Adrenal gland (tissue), 5 donors: Measurements from ENCODE around the gene ESAM.

ENCODE experiments used
- CTCF ChIP-seq, 6 experiments: fragments of 450-650 bp in 4 of 6; fragments of 200-600 bp in 2 of 6; sonication (generic) in 1 of 6; IDR thresholded peaks; 1 replicate in 5 of 6; 2 replicates in 1 of 6; pipeline versions ENCODE4 v1.5.1 to v1.8.0; 2016 to 2021; ENCODE audit warnings: antibody characterized with exemption in 6 of 6, mild to moderate bottlenecking in 2 of 6, moderate library complexity in 1 of 6
- POLR2A ChIP-seq, 2 donors: fragments of 450-650 bp; IDR thresholded peaks; one replicate each; pipeline ENCODE4 v1.6.1; 2017; ENCODE audit warnings: antibody characterized with exemption in 2 of 2, mild to moderate bottlenecking in 2 of 2, moderate library complexity in 1 of 2
- donor health status: DM: no; HTN: no; CAD: no.

GRCh38 chr11:124732230-124732629 is 29.9 kb downstream of the ESAM start:
- TF ChIP-seq CTCF (IDR thresholded peaks at IDR 0.05) (no peak), POLR2A (IDR thresholded peaks at IDR 0.05) (no peak)
